ENCODE data around the gene SPON2. TPM values are rescaled to one million over a fixed set of nuclear protein-coding genes. Genes with fewer than 3 reads are reported as not detected.

Gene SPON2
- total RNA-seq, 1 experiment from 2014 or later = 2.3 TPM

DNA sequence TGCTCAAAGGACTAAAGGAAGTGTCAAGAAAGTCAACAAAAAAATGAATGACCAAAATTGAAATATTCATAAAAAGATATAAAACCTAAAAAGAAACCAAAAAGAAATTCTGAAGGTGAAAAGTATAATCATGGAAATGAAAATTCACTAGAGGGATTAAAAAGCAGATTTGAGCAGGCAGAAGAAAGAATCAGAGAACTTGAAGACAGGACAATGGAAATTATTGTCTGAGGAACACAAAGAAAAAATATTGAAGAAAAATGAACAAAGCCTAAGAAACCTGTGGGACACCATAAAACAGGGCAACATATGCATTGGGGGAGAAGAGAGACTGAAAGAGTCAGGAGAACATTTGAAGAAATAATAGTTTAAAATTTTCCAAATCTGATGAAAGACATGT is 9.9 kb upstream of the SPON2 start:
- H2BK20ac ChIP-seq (ENCODE audit: low read depth, low read length, poor library complexity, severe bottlenecking) = no peak overlapping the region
- no peak for DNase-seq
- H2AFZ ChIP-seq (ENCODE audit: low read length) = no peak overlapping the region
- no peak overlapping the region for H4K8ac ChIP-seq (replicated peaks; ENCODE audit: insufficient read length, low read depth, low read length)
- no peaks in the 10 kb centered on the region for H3K79me1 ChIP-seq (ENCODE audit: insufficient read depth, low read depth, low read length, poor library complexity, severe bottlenecking)
- H2BK5ac ChIP-seq (ENCODE audit: insufficient read length, low read length) = no peak overlapping the region
- H2BK12ac ChIP-seq (ENCODE audit: insufficient read length, low read depth, low read length) = no peak overlapping the region
- H3K4me1 ChIP-seq (ENCODE audit: insufficient read depth, low read length) = no peaks in the 10 kb centered on the region
- no peak overlapping the region for H3T11ph ChIP-seq (ENCODE audit: low read length)
- no peak overlapping the region for H4K91ac ChIP-seq (ENCODE audit: insufficient read length, low read depth, low read length)
- no peak overlapping the region for H3K14ac ChIP-seq (ENCODE audit: insufficient read depth, low read length)
- H3K4me3 Mint-ChIP-seq = no peak overlapping the region
- H2AK5ac ChIP-seq (ENCODE audit: insufficient read length, low read length) = no peak overlapping the region
- H3K4me1 Mint-ChIP-seq = no peaks in the 10 kb centered on the region
- H3K9me3 Mint-ChIP-seq = peaks cover 26 to 29% of the 10 kb centered on the region in 2 experiments
- TF ChIP-seq CTCF (conservative IDR thresholded peaks at IDR 0.05) = no peak
- H4K5ac ChIP-seq (ENCODE audit: insufficient read length, low read depth, low read length) = no peak overlapping the region
- peaks cover 10% of the 10 kb centered on the region for H3K9me3 ChIP-seq (ENCODE audit: control insufficient read depth, low read depth, low read length)
- no peak overlapping the region for H3K18ac ChIP-seq (ENCODE audit: insufficient read length, low read depth, low read length)
- H3K56ac ChIP-seq (ENCODE audit: insufficient read length, low read depth, low read length) = no peak overlapping the region
- no peak overlapping the region for H3K27ac ChIP-seq (ENCODE audit: insufficient read length, low read depth, low read length)
- H3K4me2 ChIP-seq (ENCODE audit: insufficient read depth, insufficient read length, low read length) = no peak overlapping the region
- H3K36me3 Mint-ChIP-seq (ENCODE audit: insufficient read depth in 1 of 3, low read depth in 3 of 3) = peaks cover 2 to 4% (median 3%) of the 10 kb centered on the region in 3 experiments; a peak in 3 of 7 replicates
- no peaks in the 10 kb centered on the region for H3K79me2 ChIP-seq (ENCODE audit: insufficient read depth, low read length)
- no peak overlapping the region for H2BK120ac ChIP-seq (ENCODE audit: low read depth, low read length, poor library complexity, severe bottlenecking)
- no peak overlapping the region for H3K4ac ChIP-seq (ENCODE audit: low read depth, low read length)
- no peak overlapping the region for H3K23ac ChIP-seq (ENCODE audit: insufficient read length, low read depth, low read length)
- H2BK15ac ChIP-seq (ENCODE audit: low read depth, low read length) = no peak overlapping the region
- H4K20me1 ChIP-seq (ENCODE audit: control insufficient read depth, insufficient read depth, insufficient read length) = no peaks in the 10 kb centered on the region
- H3K27me3 ChIP-seq (ENCODE audit: insufficient read depth, low read length) = no peaks in the 10 kb centered on the region
- H3K9ac ChIP-seq (ENCODE audit: extremely low read depth, insufficient read length, low read length) = no peak overlapping the region
- no peak overlapping the region for H3K27ac Mint-ChIP-seq
- H3K23me2 ChIP-seq (ENCODE audit: insufficient read length, low read depth, low read length, poor library complexity, severe bottlenecking) = no peaks in the 10 kb centered on the region
- peaks cover 65% of the 10 kb centered on the region for H3K27me3 Mint-ChIP-seq (ENCODE audit: low read depth)

Measured in H9 (cell line).